Measurements from ENCODE around the gene ACP2. TPM values are rescaled to one million over a fixed set of nuclear protein-coding genes. Genes with fewer than 3 reads are reported as not detected.
A peak's percentile ranks its signal among the peaks of the same experiment; 100 is the strongest.

The ACP2 gene
- total and polyA plus RNA-seq, 10 of the 15 experiments (the other 5 are each of a cell fraction or from before 2014, with no cell fraction given) = 0.98 to 11.7 (median 7.4) TPM

DNA sequence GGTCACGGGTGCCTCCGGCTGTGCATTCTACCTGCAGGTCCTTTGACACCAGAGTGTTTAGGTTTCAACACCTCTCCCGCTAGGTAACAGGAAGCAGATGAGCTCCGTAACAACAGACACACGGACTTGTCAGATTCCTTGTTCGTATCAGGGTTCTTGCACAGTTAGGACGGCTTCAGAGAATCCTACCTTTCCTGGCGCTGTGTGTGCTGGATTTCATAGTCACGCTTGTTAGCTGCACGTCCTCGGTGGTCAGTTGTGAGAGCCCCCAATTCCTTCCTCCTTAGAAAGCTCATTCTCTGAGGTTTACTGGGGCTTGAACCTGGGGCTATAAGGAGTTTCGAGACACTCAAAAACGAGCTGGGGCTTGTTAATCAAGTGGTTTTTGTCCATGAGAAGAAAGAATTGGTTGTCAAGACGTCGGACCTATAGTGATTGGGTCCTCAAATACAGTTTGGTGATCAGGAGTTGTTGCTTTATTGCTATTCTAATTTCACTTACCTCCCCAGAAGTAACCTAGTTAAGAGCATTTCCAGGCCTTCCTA lies 33.2 kb downstream of the ACP2 start:
- ChIA-PET SMC1A (ENCODE audit: uncharacterized antibody, unreplicated experiment) (interaction anchor here (0.7 to 3.5 kb wide), 12 partner anchors 9 to 378 kb away, joined by 3 to 36 read pairs (median 4); partner anchors contain the start of gene ACP2), POLR2A (interaction anchor here (0.5 to 3.4 kb wide), 18 partner anchors 10 to 1094 kb away, joined by 3 to 63 read pairs (median 4); partner anchors contain the start of genes ACP2, CSTPP1, SLC39A13 and SPI1), RAD21 (ENCODE audit: unreplicated experiment) (interaction anchor here (0.7 to 4.0 kb wide), 14 partner anchors 10 to 639 kb away, joined by 3 to 65 read pairs (median 4); partner anchors contain the start of genes ACP2, MADD, NR1H3 and PSMC3), CTCF (interaction anchor here (0.6 to 6.0 kb wide), 13 partner anchors 9 to 553 kb away, joined by 3 to 36 read pairs (median 8); partner anchors contain the start of gene ACP2)
- Histone ChIP-seq H3K4me1 (ENCODE audit: control insufficient read depth, insufficient read depth, low read length) (peaks cover 9% of the 10 kb centered on the region), H3K79me2 (ENCODE audit: control insufficient read depth, insufficient read depth, low read length) (peaks cover 41% of the 10 kb centered on the region), H3K9me3 (replicated peaks; ENCODE audit: control insufficient read depth, insufficient read depth, low read length) (no peaks in the 10 kb centered on the region), H3K4me2 (ENCODE audit: control insufficient read depth, insufficient read depth) (peak overlapping the region; percentile 95), H4K20me1 (ENCODE audit: control insufficient read depth, insufficient read depth) (no peaks in the 10 kb centered on the region), H3K4me3 (peak overlapping the region; percentile 92), H3K27me3 (replicated peaks in 1 of 2; ENCODE audit: control insufficient read depth in 2 of 2, insufficient read depth in 2 of 2, low read length in 1 of 2) (no peaks in the 10 kb centered on the region), H2AFZ (ENCODE audit: control insufficient read depth, low read depth, low read length) (peak overlapping the region; percentile 78), H3K9ac (ENCODE audit: control insufficient read depth, insufficient read depth, low read length) (peak overlapping the region; percentile 94), H3K27ac (ENCODE audit: control insufficient read depth, insufficient read depth) (peak overlapping the region; percentile 99), H3K36me3 (ENCODE audit: control insufficient read depth in 2 of 2, insufficient read depth in 2 of 2, low read length in 1 of 2) (no peaks in the 10 kb centered on the region; a peak in 2 of 4 replicates)
- ATAC-seq (no peak), FAIRE-seq (peak; percentile 31), DNase-seq (ENCODE audit: low read depth, low spot score) (peak; percentile 32)
- intact Hi-C loops (cut with micrococcal nuclease; ENCODE audit: unreplicated experiment) (loop anchor here (2.0 kb wide), 1 partner anchor 39 kb away; the partner anchor contains the start of gene ARFGAP2), in situ Hi-C loops (cut with MboI) (no loop called here)
- peak; percentile 54; the same call in 1 of the 2 replicates for TF ChIP-seq WRNIP1 (IDR thresholded peaks at IDR 0.05; ENCODE audit: borderline replicate concordance, low read depth, low read length)
- 0 out of 2 replicates have a peak, but pooled peaks have one; percentile 18 for TF ChIP-seq MLLT1 (IDR thresholded peaks at IDR 0.05)
- no peak for TF ChIP-seq NR2C2 (IDR thresholded peaks at IDR 0.05; ENCODE audit: borderline replicate concordance, control insufficient read depth, insufficient read length, low read depth)
- 0 out of 2 replicates have a peak, but pooled peaks have one; percentile 14 for TF ChIP-seq DPF2 (IDR thresholded peaks at IDR 0.05)
- TF ChIP-seq BACH1 (IDR thresholded peaks at IDR 0.05; ENCODE audit: borderline replicate concordance) = no peak
- 0 out of 2 replicates have a peak, but pooled peaks have one; percentile 23 for TF ChIP-seq PAX5 (IDR thresholded peaks at IDR 0.05; ENCODE audit: borderline replicate concordance, low read depth, low read length)
- TF ChIP-seq POLR2AphosphoS5 (IDR thresholded peaks at IDR 0.05; ENCODE audit: low read length) = peak; percentile 17; the same call in 1 of the 2 replicates
- TSS peak; percentile 78 for BruUV-seq (replicated peaks)
- 0% methylated on average over 15 of the region's 15 CpGs for WGBS (ENCODE audit: insufficient coverage, insufficient replicate concordance, low lambda C conversion rate, missing lambda C conversion rate)

All from GM12878 (cell line).